ENCODE results near the gene KIF26B.

Gene KIF26B

GRCh38 chr1:245577191-245578157 is 422.7 kb downstream of the KIF26B start:
- Histone ChIP-seq H3K27me3 (ENCODE audit: control insufficient read depth in 5 of 5, insufficient read depth in 4 of 5, low read length in 5 of 5) (peaks cover 0 to 10% (median 4%) of the 10 kb centered on the region in 5 donors), H3K4me1 (ENCODE audit: control insufficient read depth in 5 of 5, insufficient read depth in 5 of 5, low read length in 5 of 5) (peaks cover 0 to 12% (median 0%) of the 10 kb centered on the region in 5 donors), H3K27ac (ENCODE audit: low read depth, low read length) (no peak overlapping the region), H3K9me3 (ENCODE audit: control insufficient read depth in 5 of 5, low read length in 5 of 5) (no peaks in the 10 kb centered on the region), H3K9ac (ENCODE audit: low read length in 5 of 5) (no peak overlapping the region), H3K4me3 (ENCODE audit: low read depth in 1 of 5, low read length in 5 of 5) (no peak overlapping the region), H3K36me3 (ENCODE audit: control insufficient read depth in 5 of 5, insufficient read depth in 5 of 5, low read length in 5 of 5) (no peaks in the 10 kb centered on the region)

GRCh38 chr1:245578308-245578707 is 423.5 kb downstream of the KIF26B start:
- Histone ChIP-seq H3K9ac (ENCODE audit: low read length in 5 of 5) (no peak overlapping the region), H3K36me3 (ENCODE audit: control insufficient read depth in 5 of 5, insufficient read depth in 5 of 5, low read length in 5 of 5) (no peaks in the 10 kb centered on the region), H3K4me3 (ENCODE audit: low read depth in 1 of 5, low read length in 5 of 5) (no peak overlapping the region), H3K27me3 (ENCODE audit: control insufficient read depth in 5 of 5, insufficient read depth in 4 of 5, low read length in 5 of 5) (peaks cover 0 to 15% (median 4%) of the 10 kb centered on the region in 5 donors), H3K9me3 (ENCODE audit: control insufficient read depth in 5 of 5, low read length in 5 of 5) (no peaks in the 10 kb centered on the region), H3K27ac (ENCODE audit: low read depth, low read length) (no peak overlapping the region), H3K4me1 (ENCODE audit: control insufficient read depth in 5 of 5, insufficient read depth in 5 of 5, low read length in 5 of 5) (peaks cover 0 to 12% (median 0%) of the 10 kb centered on the region in 5 donors)

GRCh38 chr1:245578771-245579170 is 424.0 kb downstream of the KIF26B start:
- H3K9me3 ChIP-seq (ENCODE audit: control insufficient read depth in 5 of 5, low read length in 5 of 5), result no peaks in the 10 kb centered on the region
- peaks cover 0 to 15% (median 4%) of the 10 kb centered on the region in 5 donors for H3K27me3 ChIP-seq (ENCODE audit: control insufficient read depth in 5 of 5, insufficient read depth in 4 of 5, low read length in 5 of 5)
- no peaks in the 10 kb centered on the region for H3K36me3 ChIP-seq (ENCODE audit: control insufficient read depth in 5 of 5, insufficient read depth in 5 of 5, low read length in 5 of 5)
- no peak overlapping the region for H3K27ac ChIP-seq (ENCODE audit: low read depth, low read length)
- H3K9ac ChIP-seq (ENCODE audit: low read length in 5 of 5), result no peak overlapping the region
- H3K4me3 ChIP-seq (ENCODE audit: low read depth in 1 of 5, low read length in 5 of 5), result no peak overlapping the region
- peaks cover 0 to 12% (median 0%) of the 10 kb centered on the region in 5 donors for H3K4me1 ChIP-seq (ENCODE audit: control insufficient read depth in 5 of 5, insufficient read depth in 5 of 5, low read length in 5 of 5)

- no peak overlapping the region for H3K9ac ChIP-seq (ENCODE audit: low read length in 5 of 5)
- peaks cover 0 to 11% (median 2%) of the 10 kb centered on the region in 5 donors for H3K27me3 ChIP-seq (ENCODE audit: control insufficient read depth in 5 of 5, insufficient read depth in 4 of 5, low read length in 5 of 5)
- H3K36me3 ChIP-seq (ENCODE audit: control insufficient read depth in 5 of 5, insufficient read depth in 5 of 5, low read length in 5 of 5), result no peaks in the 10 kb centered on the region
- no peak overlapping the region for H3K27ac ChIP-seq (ENCODE audit: low read depth, low read length)
- H3K4me3 ChIP-seq (ENCODE audit: low read depth in 1 of 5, low read length in 5 of 5), result no peak overlapping the region
- no peaks in the 10 kb centered on the region for H3K9me3 ChIP-seq (ENCODE audit: control insufficient read depth in 5 of 5, low read length in 5 of 5)
- H3K4me1 ChIP-seq (ENCODE audit: control insufficient read depth in 5 of 5, insufficient read depth in 5 of 5, low read length in 5 of 5), result peaks cover 0 to 12% (median 0%) of the 10 kb centered on the region in 5 donors
Observed at GRCh38 chr1:245579881-245580280, 425.1 kb downstream of the KIF26B start.

- Histone ChIP-seq H3K9ac (ENCODE audit: low read length in 5 of 5) (no peak overlapping the region), H3K27me3 (ENCODE audit: control insufficient read depth in 5 of 5, insufficient read depth in 4 of 5, low read length in 5 of 5) (peaks cover 0 to 11% (median 2%) of the 10 kb centered on the region in 5 donors), H3K36me3 (ENCODE audit: control insufficient read depth in 5 of 5, insufficient read depth in 5 of 5, low read length in 5 of 5) (no peaks in the 10 kb centered on the region), H3K4me3 (ENCODE audit: low read depth in 1 of 5, low read length in 5 of 5) (no peak overlapping the region), H3K9me3 (ENCODE audit: control insufficient read depth in 5 of 5, low read length in 5 of 5) (no peaks in the 10 kb centered on the region), H3K4me1 (ENCODE audit: control insufficient read depth in 5 of 5, insufficient read depth in 5 of 5, low read length in 5 of 5) (peaks cover 0 to 8% (median 0%) of the 10 kb centered on the region in 5 donors), H3K27ac (ENCODE audit: low read depth, low read length) (no peak overlapping the region)
Observed at GRCh38 chr1:245580651-245581050, 425.9 kb downstream of the KIF26B start.

- H3K27ac ChIP-seq (ENCODE audit: low read depth, low read length), result no peak overlapping the region
- no peaks in the 10 kb centered on the region for H3K9me3 ChIP-seq (ENCODE audit: control insufficient read depth in 5 of 5, low read length in 5 of 5)
- H3K4me1 ChIP-seq (ENCODE audit: control insufficient read depth in 5 of 5, insufficient read depth in 5 of 5, low read length in 5 of 5), result no peaks in the 10 kb centered on the region
- H3K27me3 ChIP-seq (ENCODE audit: control insufficient read depth in 5 of 5, insufficient read depth in 4 of 5, low read length in 5 of 5), result peaks cover 0 to 11% (median 2%) of the 10 kb centered on the region in 5 donors
- no peak overlapping the region for H3K9ac ChIP-seq (ENCODE audit: low read length in 5 of 5)
- no peak overlapping the region for H3K4me3 ChIP-seq (ENCODE audit: low read depth in 1 of 5, low read length in 5 of 5)
- H3K36me3 ChIP-seq (ENCODE audit: control insufficient read depth in 5 of 5, insufficient read depth in 5 of 5, low read length in 5 of 5), result no peaks in the 10 kb centered on the region
Observed at GRCh38 chr1:245582026-245582425, 427.2 kb downstream of the KIF26B start.

GRCh38 chr1:245583081-245583480 is 428.3 kb downstream of the KIF26B start:
- no peak overlapping the region for H3K9ac ChIP-seq (ENCODE audit: low read length in 5 of 5)
- H3K4me1 ChIP-seq (ENCODE audit: control insufficient read depth in 5 of 5, insufficient read depth in 5 of 5, low read length in 5 of 5), result no peaks in the 10 kb centered on the region
- H3K27ac ChIP-seq (ENCODE audit: low read depth, low read length), result no peak overlapping the region
- H3K36me3 ChIP-seq (ENCODE audit: control insufficient read depth in 5 of 5, insufficient read depth in 5 of 5, low read length in 5 of 5), result no peaks in the 10 kb centered on the region
- no peak overlapping the region for H3K4me3 ChIP-seq (ENCODE audit: low read depth in 1 of 5, low read length in 5 of 5)
- peaks cover 0 to 8% (median 2%) of the 10 kb centered on the region in 5 donors for H3K27me3 ChIP-seq (ENCODE audit: control insufficient read depth in 5 of 5, insufficient read depth in 4 of 5, low read length in 5 of 5)
- no peaks in the 10 kb centered on the region for H3K9me3 ChIP-seq (ENCODE audit: control insufficient read depth in 5 of 5, low read length in 5 of 5)

GRCh38 chr1:245583575-245584330 is 429.0 kb downstream of the KIF26B start:
- Histone ChIP-seq H3K36me3 (ENCODE audit: control insufficient read depth in 5 of 5, insufficient read depth in 5 of 5, low read length in 5 of 5) (no peaks in the 10 kb centered on the region), H3K27me3 (ENCODE audit: control insufficient read depth in 5 of 5, insufficient read depth in 4 of 5, low read length in 5 of 5) (peaks cover 0 to 8% (median 3%) of the 10 kb centered on the region in 5 donors), H3K9me3 (ENCODE audit: control insufficient read depth in 5 of 5, low read length in 5 of 5) (no peaks in the 10 kb centered on the region), H3K9ac (ENCODE audit: low read length in 5 of 5) (no peak overlapping the region), H3K4me1 (ENCODE audit: control insufficient read depth in 5 of 5, insufficient read depth in 5 of 5, low read length in 5 of 5) (no peaks in the 10 kb centered on the region), H3K27ac (ENCODE audit: low read depth, low read length) (no peak overlapping the region), H3K4me3 (ENCODE audit: low read depth in 1 of 5, low read length in 5 of 5) (no peak overlapping the region)

GRCh38 chr1:245585252-245585959 is 430.6 kb downstream of the KIF26B start:
- Histone ChIP-seq H3K9me3 (ENCODE audit: control insufficient read depth in 5 of 5, low read length in 5 of 5) (no peaks in the 10 kb centered on the region), H3K27me3 (ENCODE audit: control insufficient read depth in 5 of 5, insufficient read depth in 4 of 5, low read length in 5 of 5) (peaks cover 0 to 7% (median 3%) of the 10 kb centered on the region in 5 donors), H3K27ac (ENCODE audit: low read depth, low read length) (no peak overlapping the region), H3K4me1 (ENCODE audit: control insufficient read depth in 5 of 5, insufficient read depth in 5 of 5, low read length in 5 of 5) (peaks cover 0 to 4% (median 0%) of the 10 kb centered on the region in 5 donors), H3K36me3 (ENCODE audit: control insufficient read depth in 5 of 5, insufficient read depth in 5 of 5, low read length in 5 of 5) (no peaks in the 10 kb centered on the region), H3K9ac (ENCODE audit: low read length in 5 of 5) (no peak overlapping the region), H3K4me3 (ENCODE audit: low read depth in 1 of 5, low read length in 5 of 5) (no peak overlapping the region)
